Skeletal muscle cell (primary cell): ENCODE measurements around the gene CMSS1.
A peak's percentile ranks its signal among the peaks of the same experiment; 100 is the strongest.
"Not testable (repeated sequence)": the region's sequence is repeated elsewhere in the genome, so short reads cannot be mapped to it uniquely, and the experiment has no call there.

Experiments
- DNase-seq: peaks from one replicate; pipeline ENCODE4 v3.0.0-alpha.2; 2010; ENCODE audit warnings: low read depth
- H3K4me3 ChIP-seq: 2 replicates; pipeline ENCODE4 v1.5.1; 2011; ENCODE audit warnings: low read depth, mild to moderate bottlenecking, control low read depth, low read length, moderate library complexity

Gene CMSS1

DNA sequence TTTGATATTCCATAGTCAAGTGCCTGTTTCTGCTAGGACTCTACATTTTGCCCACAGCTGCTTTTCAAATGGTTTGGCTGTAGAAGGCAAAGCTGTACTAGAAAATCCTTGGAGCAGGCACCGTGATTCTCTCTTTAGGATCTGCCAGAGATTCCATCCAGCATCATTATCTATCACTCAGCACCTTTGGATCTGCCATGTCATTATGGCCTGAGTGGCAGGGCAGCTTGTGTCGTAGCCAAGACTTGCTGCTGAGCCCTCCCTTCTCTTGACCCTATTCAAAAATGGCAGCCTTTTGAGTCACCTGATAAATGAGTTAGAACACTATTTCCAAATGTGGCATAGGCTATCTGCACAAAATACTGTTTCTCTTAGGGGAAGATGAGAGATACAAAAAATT, 8.1 kb upstream of the CMSS1 start:
- no peak for DNase-seq
- H3K4me3 ChIP-seq = no peak overlapping the region

- DNase-seq = no peak
- H3K4me3 ChIP-seq = no peak overlapping the region
Observed at GRCh38 chr3:99810403-99810802, 7.3 kb upstream of the CMSS1 start.

- DNase-seq = no peak
Observed at GRCh38 chr3:99817047-99817436, 620 bp upstream of the CMSS1 start.

DNA sequence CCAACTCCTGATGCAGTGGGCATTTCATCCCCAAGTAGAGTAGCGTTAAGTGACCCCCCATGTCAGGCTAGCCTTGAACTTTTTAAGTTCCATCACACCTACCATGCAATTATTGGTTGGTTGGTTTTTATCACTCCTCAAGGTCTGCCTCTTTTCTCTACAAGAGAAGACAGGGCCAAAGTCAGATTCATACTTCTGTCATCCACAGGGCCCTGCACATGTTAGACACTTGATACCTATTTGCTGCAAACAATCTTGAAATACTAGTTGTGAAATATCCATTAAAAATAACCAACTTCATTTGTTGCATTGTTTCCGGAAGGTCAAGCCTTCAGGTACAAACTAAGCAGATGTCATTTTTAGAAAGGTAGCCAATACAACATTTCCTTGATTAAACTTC, 1.2 kb downstream of the CMSS1 start:
- no peak for DNase-seq
- H3K4me3 ChIP-seq = no peak overlapping the region

More at GRCh38 chr3:99817047-99817436, 620 bp upstream of the CMSS1 start:
- H3K4me3 ChIP-seq = peak overlapping the region; percentile 82

DNA sequence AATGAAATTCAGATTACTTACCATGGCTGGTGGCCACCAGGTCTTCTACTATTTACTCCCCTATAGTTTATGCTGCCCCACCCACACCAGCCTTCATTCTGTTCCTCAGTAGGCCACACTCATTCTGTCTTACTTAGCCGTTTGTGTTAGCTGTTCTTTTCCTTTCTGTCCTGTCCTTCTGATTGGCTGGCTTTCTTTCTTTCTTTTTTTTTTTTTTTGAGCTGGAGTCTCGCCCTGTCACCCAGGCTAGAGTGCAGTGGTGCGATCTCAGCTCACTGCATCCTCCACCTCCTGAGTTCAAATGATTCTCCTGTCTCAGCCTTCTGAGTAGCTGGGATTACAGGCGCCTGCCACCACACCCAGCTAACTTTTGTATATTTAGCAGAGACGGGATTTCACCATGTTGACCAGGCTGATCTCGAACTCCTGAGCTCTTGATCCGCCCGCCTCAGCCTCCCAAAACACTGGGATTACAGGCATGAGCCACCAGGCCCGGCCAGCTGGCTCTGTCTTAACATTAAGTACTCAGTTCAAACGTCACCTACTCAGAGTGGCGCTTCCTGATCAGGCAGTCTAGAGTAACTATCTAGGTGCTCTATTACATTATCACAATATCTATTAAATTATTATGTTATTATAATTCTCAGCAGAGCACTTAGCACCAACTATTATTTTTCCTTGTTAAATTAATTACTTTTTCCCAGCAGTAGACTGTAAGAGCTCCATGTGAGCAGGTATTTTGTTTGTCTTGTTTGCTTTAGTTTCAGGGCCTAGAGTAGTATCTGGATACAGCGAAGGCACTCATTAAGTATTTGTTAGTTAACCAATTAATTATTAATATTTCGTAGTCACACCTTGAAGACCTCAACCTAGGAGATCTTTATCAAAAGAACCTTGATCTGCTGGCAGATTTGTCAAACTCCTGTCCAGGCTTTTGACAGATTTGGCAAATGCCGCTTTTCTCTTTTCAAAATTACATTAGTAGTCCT, 6.4 kb downstream of the CMSS1 start:
- no peak for DNase-seq
- no peak overlapping the region for H3K4me3 ChIP-seq

DNA sequence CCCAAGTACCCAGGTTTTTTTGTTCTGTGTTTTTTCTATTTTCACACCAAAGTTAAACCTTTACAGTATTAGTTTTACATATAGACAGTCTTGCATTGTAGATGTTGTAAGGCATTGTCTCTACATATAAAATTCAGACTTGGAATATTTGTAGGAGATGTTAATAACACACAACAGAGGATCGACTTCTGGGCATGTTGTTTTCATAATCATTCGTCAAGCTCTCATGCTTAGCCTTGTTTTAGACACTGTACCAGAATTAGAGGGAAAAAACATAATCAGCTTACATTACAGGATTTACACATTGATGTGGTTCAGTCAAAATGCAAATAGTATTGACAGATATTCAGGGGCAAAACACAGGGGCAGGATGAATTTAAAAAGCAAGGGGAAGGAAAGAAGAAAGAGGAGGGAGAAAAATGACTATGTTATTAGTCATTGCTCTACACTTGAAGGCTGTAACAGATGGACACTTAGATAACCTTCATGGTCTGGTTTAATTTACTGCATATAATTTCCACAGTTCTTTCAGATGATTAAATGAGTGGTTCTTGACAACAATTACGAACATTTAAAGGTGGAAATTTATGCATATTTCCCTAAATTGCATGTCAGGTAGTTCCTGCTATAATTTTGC, 7.5 kb downstream of the CMSS1 start:
- H3K4me3 ChIP-seq = no peak overlapping the region
- DNase-seq = no peak

DNA sequence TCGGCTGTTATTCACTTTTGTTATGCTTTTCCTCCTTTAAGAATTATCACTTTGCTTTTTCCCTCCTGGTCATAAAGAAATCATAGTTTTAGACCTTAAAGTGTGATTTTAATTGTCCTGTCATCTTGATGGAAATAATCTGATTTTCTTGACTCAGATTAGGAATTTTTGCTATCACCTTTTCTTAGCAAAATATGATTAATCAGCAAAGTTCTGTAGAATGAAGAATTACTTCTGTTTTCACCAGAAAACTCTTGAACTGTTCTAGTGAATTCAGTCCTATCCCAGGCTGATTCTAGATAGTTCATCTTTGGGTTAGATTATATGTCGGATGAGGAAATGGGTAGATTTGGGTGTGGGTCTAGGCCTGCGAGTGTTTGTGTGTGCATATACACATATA, 12.2 kb downstream of the CMSS1 start:
- DNase-seq = no peak
- no peak overlapping the region for H3K4me3 ChIP-seq

- no peak for DNase-seq
- no peak overlapping the region for H3K4me3 ChIP-seq
Observed at GRCh38 chr3:99833617-99834205, 16.0 kb downstream of the CMSS1 start.

DNA sequence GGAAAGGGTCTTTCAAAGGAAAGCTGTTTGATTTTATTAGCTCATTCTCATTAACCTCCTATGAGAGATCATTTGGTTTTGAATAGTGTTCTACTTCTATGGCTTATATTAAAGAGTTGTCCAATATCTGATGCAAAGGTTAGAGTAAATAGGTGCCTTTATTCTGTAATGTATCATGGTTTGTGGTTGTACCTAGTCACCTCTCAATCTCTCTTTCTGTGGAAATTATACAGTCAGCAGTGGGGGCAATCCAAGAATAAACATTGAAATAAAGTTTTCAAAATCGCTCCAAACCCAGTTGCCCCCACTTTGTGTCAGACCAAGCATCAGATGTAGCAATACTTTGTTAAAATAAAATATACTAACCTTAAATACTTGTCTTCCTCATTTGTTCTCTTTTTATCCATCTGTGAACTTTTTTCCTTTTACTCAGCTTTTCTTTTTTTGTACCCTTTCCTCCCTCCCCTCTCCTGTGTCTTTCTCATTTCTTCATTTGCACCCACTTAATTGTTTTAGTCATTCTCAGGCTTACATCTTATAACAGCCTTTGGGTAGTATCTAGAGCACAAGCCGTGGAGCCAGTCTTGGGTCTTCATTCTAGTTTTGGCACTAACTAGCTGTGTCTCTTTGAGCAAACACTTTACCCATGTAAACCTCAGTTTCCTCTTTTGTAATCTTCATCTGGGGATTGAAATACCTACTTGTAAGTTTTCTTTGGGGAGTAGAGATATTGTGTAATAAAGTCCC, 16.7 kb downstream of the CMSS1 start:
- H3K4me3 ChIP-seq = no peak overlapping the region
- no peak for DNase-seq

- DNase-seq = no peak
- no peak overlapping the region for H3K4me3 ChIP-seq
Observed at GRCh38 chr3:99836681-99837080, 19.0 kb downstream of the CMSS1 start.

- DNase-seq = no peak
- H3K4me3 ChIP-seq = no peak overlapping the region
Observed at GRCh38 chr3:99837715-99838114, 20.1 kb downstream of the CMSS1 start.

GRCh38 chr3:99838755-99839154, 21.1 kb downstream of the CMSS1 start:
- no peak for DNase-seq
- H3K4me3 ChIP-seq = no peak overlapping the region

- no peak for DNase-seq
- H3K4me3 ChIP-seq = no peak overlapping the region
Observed at GRCh38 chr3:99839613-99840012, 22.0 kb downstream of the CMSS1 start.

- not testable (repeated sequence) for DNase-seq, H3K4me3 ChIP-seq
Observed at GRCh38 chr3:99841949-99842348, 24.3 kb downstream of the CMSS1 start.

GRCh38 chr3:99842826-99843589, 25.3 kb downstream of the CMSS1 start:
- DNase-seq = no peak
- no peak overlapping the region for H3K4me3 ChIP-seq

DNA sequence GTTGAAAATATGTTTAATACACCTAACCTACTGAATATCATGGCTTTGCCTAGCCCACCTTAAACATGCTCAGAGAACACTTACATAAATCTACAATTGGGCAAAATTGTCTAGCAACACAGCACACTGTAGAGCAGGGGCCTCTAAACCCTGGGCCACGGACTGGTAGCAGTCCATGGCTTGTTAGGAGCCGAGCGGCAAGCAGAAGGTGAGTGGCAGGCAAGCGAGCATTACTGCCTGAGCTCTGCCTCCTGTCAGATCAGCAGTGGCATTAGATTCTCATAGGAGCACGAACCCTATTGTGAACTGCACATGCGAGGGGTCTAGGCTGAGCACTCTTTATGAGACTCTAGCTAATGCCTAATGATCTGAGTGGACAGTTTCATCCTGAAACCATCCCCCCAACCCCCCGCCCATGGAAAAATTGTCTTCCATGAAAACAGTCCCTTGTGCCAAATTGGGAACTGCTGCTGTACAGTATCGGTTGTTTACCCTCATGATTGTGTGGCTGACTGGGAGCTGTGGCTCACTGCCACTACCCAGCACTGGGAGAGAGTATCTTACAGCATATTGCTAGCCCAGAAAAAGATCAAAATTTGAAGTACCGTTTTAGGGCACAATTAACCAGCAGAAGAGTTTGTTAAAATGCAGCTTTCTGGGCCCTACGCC, 26.1 kb downstream of the CMSS1 start:
- no peak for DNase-seq
- H3K4me3 ChIP-seq = no peak overlapping the region

GRCh38 chr3:99845331-99845730, 27.7 kb downstream of the CMSS1 start:
- no peak for DNase-seq

DNA sequence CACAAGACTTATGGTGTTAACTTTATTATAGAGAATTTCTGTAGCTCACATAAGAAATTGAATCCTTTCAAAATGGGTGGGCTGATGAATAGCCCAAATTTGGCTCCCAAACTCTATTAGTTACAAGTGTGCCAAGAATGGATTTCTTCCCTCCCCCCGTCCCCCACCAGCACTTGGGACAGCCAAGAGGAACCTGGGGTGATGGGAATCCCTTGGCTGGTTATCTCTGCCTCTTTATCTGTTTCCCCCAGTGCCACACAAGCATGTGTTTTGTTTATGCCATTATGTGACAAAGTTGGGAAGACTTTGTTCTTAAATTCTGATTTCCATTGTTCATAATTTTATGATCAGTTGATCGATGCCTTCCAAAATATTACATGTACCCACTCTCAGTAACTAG, 28.3 kb downstream of the CMSS1 start:
- no peak overlapping the region for H3K4me3 ChIP-seq

More at GRCh38 chr3:99845331-99845730, 27.7 kb downstream of the CMSS1 start:
- no peak overlapping the region for H3K4me3 ChIP-seq

More for the DNA sequence above, 28.3 kb downstream of the CMSS1 start:
- no peak for DNase-seq
